HCT116 (cell line): ENCODE measurements around the gene OR2Y1. TPM values are rescaled to one million over a fixed set of nuclear protein-coding genes. Genes with fewer than 3 reads are reported as not detected.

Experiments
- ATAC-seq: fragments of 200-7000 bp; cut with Tn5 transposase; 2 replicates; pipeline ENCODE4 v1.9.1; 2020; ENCODE audit warnings: mild to moderate bottlenecking, moderate library complexity
- BruUV-seq: library from RNA; stranded (reverse); fragments of 400-500 nt; replicated peaks from 2 replicates; lab custom pipeline; 2021; lab: Mats Ljungman, UMichigan
- CTCF ChIA-PET: fragments of 300-600 bp; sonication (Branson Sonifier 250); formaldehyde crosslinking; loops from one replicate; lab custom pipeline; 2021; ENCODE audit warnings: antibody characterized with exemption; lab: Charles Lee
- POLR2A ChIA-PET: fragments of 300-600, 350-600 bp; sonication (Branson Sonifier 250); formaldehyde crosslinking; loops from one replicate; lab custom pipeline; 2021; ENCODE audit warnings: antibody characterized with exemption; lab: Charles Lee
- RAD21 ChIA-PET, 2 experiments: fragments of 300-600 bp; sonication (Branson Sonifier 250); formaldehyde crosslinking; loops; one replicate each; lab custom pipeline; 2023; ENCODE audit warnings: low total read pairs in 2 of 2; ENCODE audit not compliant: uncharacterized antibody in 2 of 2, unreplicated experiment in 2 of 2, low non-redundant PET in 1 of 2; lab: Charles Lee
- DNase-seq: peaks from one replicate; pipeline ENCODE4 v3.0.0-alpha.2; 2010; ENCODE audit warnings: low read depth, low spot score
- H2AFZ ChIP-seq: fragments of 200-600 bp; shearing (Covaris generic), sonication (generic); 2 replicates; pipeline ENCODE4 v1.6.1; 2017; ENCODE audit warnings: low read depth, mixed run types, mixed read lengths, antibody characterized with exemption, low read length; ENCODE audit not compliant: poor library complexity, severe bottlenecking
- H3K27ac ChIP-seq: 2 replicates; pipeline ENCODE4 v1.5.1; 2012; ENCODE audit warnings: low read depth, low read length
- H3K27me3 ChIP-seq: fragments of 200-600 bp; sonication (generic); 2 replicates; pipeline ENCODE4 v1.6.1; 2016; ENCODE audit warnings: mixed run types, low read length, mixed read lengths; ENCODE audit not compliant: insufficient read depth
- H3K36me3 ChIP-seq, 2 experiments: fragments of 200-500 bp in 1 of 2; fragments of 200-600 bp in 1 of 2; sonication (Bioruptor generic) in 1 of 2; sonication (generic) in 1 of 2; 2 replicates each; pipeline versions ENCODE4 v1.5.1 to v1.6.1; 2014 to 2016; ENCODE audit warnings: low read length in 2 of 2, inconsistent platforms in 1 of 2, mixed read lengths in 1 of 2, mixed run types in 1 of 2; ENCODE audit not compliant: insufficient read depth in 2 of 2, control insufficient read depth in 1 of 2
- H3K4me1 ChIP-seq, 2 experiments: fragments of 200-600 bp in 1 of 2; sonication (generic) in 1 of 2; 2 replicates each; pipeline versions ENCODE4 v1.5.1 to v1.6.1; 2012 to 2017; ENCODE audit warnings: low read length in 2 of 2, inconsistent platforms in 1 of 2, mild to moderate bottlenecking in 1 of 2, mixed read lengths in 1 of 2, mixed run types in 1 of 2, moderate library complexity in 1 of 2; ENCODE audit not compliant: insufficient read depth in 2 of 2, control insufficient read depth in 1 of 2
- H3K4me2 ChIP-seq: fragments of 200-600 bp; sonication (generic); 2 replicates; pipeline ENCODE4 v1.6.1; 2017; ENCODE audit warnings: mixed run types, low read length, mixed read lengths
- H3K4me3 ChIP-seq, 2 experiments: fragments of 200-600 bp in 1 of 2; sonication (generic) in 1 of 2; replicated peaks in 1 of 2; 2 replicates each; pipeline ENCODE4 v1.5.1; 2011 to 2016; ENCODE audit warnings: low read length in 2 of 2, control low read depth in 1 of 2, low read depth in 1 of 2, mild to moderate bottlenecking in 1 of 2, mixed read lengths in 1 of 2, mixed run types in 1 of 2
- H3K79me2 ChIP-seq: fragments of 200-600 bp; sonication (generic); 2 replicates; pipeline ENCODE4 v1.6.1; 2017; ENCODE audit warnings: mild to moderate bottlenecking, mixed run types, low read length, moderate library complexity, mixed read lengths; ENCODE audit not compliant: insufficient read depth
- H3K9ac ChIP-seq: fragments of 200-600 bp; sonication (generic); 2 replicates; pipeline ENCODE4 v1.6.1; 2016; ENCODE audit warnings: low read length, mixed read lengths
- H3K9me2 ChIP-seq: fragments of 200-600 bp; sonication (generic), shearing (Covaris generic); 2 replicates; pipeline ENCODE4 v1.6.1; 2017; ENCODE audit warnings: mixed run types, mild to moderate bottlenecking, moderate library complexity; ENCODE audit not compliant: insufficient read depth
- H3K9me3 ChIP-seq, 2 experiments: fragments of 200-500 bp in 1 of 2; fragments of 200-600 bp in 1 of 2; sonication (Bioruptor generic) in 1 of 2; sonication (generic) in 1 of 2; 2 replicates each; pipeline ENCODE4 v1.6.1; 2014 to 2017; ENCODE audit warnings: low read length in 2 of 2, mixed read lengths in 2 of 2, inconsistent platforms in 1 of 2, low read depth in 1 of 2, mild to moderate bottlenecking in 1 of 2, mixed run types in 1 of 2, moderate library complexity in 1 of 2; ENCODE audit not compliant: control insufficient read depth in 1 of 2, insufficient read depth in 1 of 2
- H4K20me1 ChIP-seq: fragments of 200-600 bp; sonication (generic), shearing (Covaris generic); 2 replicates; pipeline ENCODE4 v1.6.1; 2017; ENCODE audit warnings: mixed run types, mild to moderate bottlenecking, moderate library complexity; ENCODE audit not compliant: insufficient read depth
- CEBPB ChIP-seq: IDR thresholded peaks from 2 replicates; pipeline ENCODE4 v1.6.1; 2012; ENCODE audit warnings: low read depth
- EZH2phosphoT487 ChIP-seq: fragments of 200-600 bp; IDR thresholded peaks from 2 replicates; pipeline ENCODE4 v1.6.1; 2018; ENCODE audit warnings: antibody characterized with exemption, borderline replicate concordance
- FOSL1 ChIP-seq: IDR thresholded peaks from 2 replicates; pipeline ENCODE4 v1.6.1; 2012; ENCODE audit warnings: low read depth
- JUND ChIP-seq: IDR thresholded peaks from 2 replicates; pipeline ENCODE4 v1.6.1; 2012
- POLR2AphosphoS5 ChIP-seq: IDR thresholded peaks from 2 replicates; pipeline ENCODE4 v1.6.1; 2011; ENCODE audit warnings: mild to moderate bottlenecking, low read depth, low read length, moderate library complexity
- RAD21 ChIP-seq: IDR thresholded peaks from 2 replicates; pipeline ENCODE4 v1.6.1; 2012; ENCODE audit warnings: low read depth, mild to moderate bottlenecking
- SIN3A ChIP-seq: IDR thresholded peaks from 2 replicates; pipeline ENCODE4 v1.6.1; 2012; ENCODE audit warnings: low read depth
- SRF ChIP-seq: IDR thresholded peaks from 2 replicates; pipeline ENCODE4 v1.6.1; 2012; ENCODE audit warnings: low read depth
- TCF7L2 ChIP-seq: IDR thresholded peaks from 2 replicates; pipeline ENCODE4 v1.7.0; 2011; ENCODE audit warnings: borderline replicate concordance, inconsistent platforms; ENCODE audit not compliant: insufficient read depth, insufficient read length; ENCODE audit errors: extremely low read depth
- intact Hi-C: fragments of 100-400 bp; cut with micrococcal nuclease; formaldehyde crosslinking; loops from 2 replicates; pipeline ENCODE4 v1.10.0; 2022
- total RNA-seq: library from RNA; stranded (reverse); gene quantifications from one replicate; pipeline ENCODE4 v1.2.1, GENCODE V29; 2021; ENCODE audit not compliant: unreplicated experiment
- TF ChIP-seq, protein P1 (sequence below), 3 experiments: fragments of 200-600 bp in 1 of 3; sonication (generic) in 1 of 3; IDR thresholded peaks in 2 of 3; conservative IDR thresholded peaks in 1 of 3; 2 replicates each; pipeline ENCODE4 v1.5.1; 2012 to 2017; ENCODE audit warnings: low read depth in 2 of 3, low read length in 2 of 3, antibody characterized with exemption in 1 of 3, borderline replicate concordance in 1 of 3, control low read depth in 1 of 3, mild to moderate bottlenecking in 1 of 3, mixed read lengths in 1 of 3, mixed run types in 1 of 3, moderate library complexity in 1 of 3; ENCODE audit not compliant: insufficient read depth in 1 of 3

Gene OR2Y1
- total RNA-seq, 1 experiment from 2014 or later, result not detected

DNA sequence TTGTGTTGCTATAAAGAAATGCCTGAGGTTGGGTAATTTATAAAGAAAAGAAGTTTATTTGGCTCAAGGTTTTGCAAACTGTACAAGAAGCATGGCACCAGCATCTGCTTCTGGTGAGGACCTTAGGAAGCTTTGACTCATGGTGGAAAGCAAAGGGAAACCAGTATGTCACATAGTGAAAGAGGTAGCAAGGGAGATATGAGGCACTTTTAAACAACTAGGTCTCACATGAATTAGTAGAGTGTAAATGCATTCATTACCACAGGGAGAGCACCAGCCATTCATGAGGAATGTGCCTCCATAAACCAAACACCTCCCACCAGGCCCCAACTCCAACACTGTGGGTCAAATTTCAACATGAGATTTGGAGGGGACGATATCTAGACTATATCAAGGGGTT is 40.8 kb downstream of the OR2Y1 start:
- no peak overlapping the region for H3K27ac ChIP-seq
- intact Hi-C loops, result no loop called here
- 0 out of 4 replicates have a peak, but pooled peaks cover 0 to under 1% of the 10 kb centered on the region in 2 experiments for H3K4me1 ChIP-seq
- DNase-seq, result no peak
- H3K9me2 ChIP-seq, result 0 out of 2 replicates have a peak, but pooled peaks cover 4% of the 10 kb centered on the region
- POLR2A ChIA-PET, result no interaction called here
- no peak for TF ChIP-seq RAD21
- TF ChIP-seq EZH2phosphoT487, result no peak
- TF ChIP-seq, protein P1, sequence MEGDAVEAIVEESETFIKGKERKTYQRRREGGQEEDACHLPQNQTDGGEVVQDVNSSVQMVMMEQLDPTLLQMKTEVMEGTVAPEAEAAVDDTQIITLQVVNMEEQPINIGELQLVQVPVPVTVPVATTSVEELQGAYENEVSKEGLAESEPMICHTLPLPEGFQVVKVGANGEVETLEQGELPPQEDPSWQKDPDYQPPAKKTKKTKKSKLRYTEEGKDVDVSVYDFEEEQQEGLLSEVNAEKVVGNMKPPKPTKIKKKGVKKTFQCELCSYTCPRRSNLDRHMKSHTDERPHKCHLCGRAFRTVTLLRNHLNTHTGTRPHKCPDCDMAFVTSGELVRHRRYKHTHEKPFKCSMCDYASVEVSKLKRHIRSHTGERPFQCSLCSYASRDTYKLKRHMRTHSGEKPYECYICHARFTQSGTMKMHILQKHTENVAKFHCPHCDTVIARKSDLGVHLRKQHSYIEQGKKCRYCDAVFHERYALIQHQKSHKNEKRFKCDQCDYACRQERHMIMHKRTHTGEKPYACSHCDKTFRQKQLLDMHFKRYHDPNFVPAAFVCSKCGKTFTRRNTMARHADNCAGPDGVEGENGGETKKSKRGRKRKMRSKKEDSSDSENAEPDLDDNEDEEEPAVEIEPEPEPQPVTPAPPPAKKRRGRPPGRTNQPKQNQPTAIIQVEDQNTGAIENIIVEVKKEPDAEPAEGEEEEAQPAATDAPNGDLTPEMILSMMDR (IDR thresholded peaks at IDR 0.05 in 2 of 3, conservative IDR thresholded peaks at IDR 0.05 in 1 of 3; ENCODE audit: borderline replicate concordance in 1 of 3, insufficient read depth in 1 of 3, low read depth in 2 of 3, low read length in 2 of 3), result no peak
- TF ChIP-seq FOSL1, result no peak
- no peak for TF ChIP-seq JUND
- TF ChIP-seq TCF7L2, result no peak
- no peak for TF ChIP-seq POLR2AphosphoS5
- no peak for TF ChIP-seq SIN3A
- no peak for TF ChIP-seq SRF
- TF ChIP-seq CEBPB, result no peak
- H3K27me3 ChIP-seq, result no peaks in the 10 kb centered on the region
- RAD21 ChIA-PET, result no interaction called here
- BruUV-seq, result no TSS peak
- no peak overlapping the region for H3K4me2 ChIP-seq
- H2AFZ ChIP-seq, result no peak overlapping the region
- H4K20me1 ChIP-seq, result no peaks in the 10 kb centered on the region
- H3K9ac ChIP-seq, result no peak overlapping the region
- H3K4me3 ChIP-seq, result no peak overlapping the region
- no peaks in the 10 kb centered on the region for H3K79me2 ChIP-seq
- H3K36me3 ChIP-seq, result no peaks in the 10 kb centered on the region
- ATAC-seq, result no peak
- CTCF ChIA-PET, result no interaction called here
- H3K9me3 ChIP-seq, result no peaks in the 10 kb centered on the region
